ENCODE data around the gene EPC2.

DNA sequence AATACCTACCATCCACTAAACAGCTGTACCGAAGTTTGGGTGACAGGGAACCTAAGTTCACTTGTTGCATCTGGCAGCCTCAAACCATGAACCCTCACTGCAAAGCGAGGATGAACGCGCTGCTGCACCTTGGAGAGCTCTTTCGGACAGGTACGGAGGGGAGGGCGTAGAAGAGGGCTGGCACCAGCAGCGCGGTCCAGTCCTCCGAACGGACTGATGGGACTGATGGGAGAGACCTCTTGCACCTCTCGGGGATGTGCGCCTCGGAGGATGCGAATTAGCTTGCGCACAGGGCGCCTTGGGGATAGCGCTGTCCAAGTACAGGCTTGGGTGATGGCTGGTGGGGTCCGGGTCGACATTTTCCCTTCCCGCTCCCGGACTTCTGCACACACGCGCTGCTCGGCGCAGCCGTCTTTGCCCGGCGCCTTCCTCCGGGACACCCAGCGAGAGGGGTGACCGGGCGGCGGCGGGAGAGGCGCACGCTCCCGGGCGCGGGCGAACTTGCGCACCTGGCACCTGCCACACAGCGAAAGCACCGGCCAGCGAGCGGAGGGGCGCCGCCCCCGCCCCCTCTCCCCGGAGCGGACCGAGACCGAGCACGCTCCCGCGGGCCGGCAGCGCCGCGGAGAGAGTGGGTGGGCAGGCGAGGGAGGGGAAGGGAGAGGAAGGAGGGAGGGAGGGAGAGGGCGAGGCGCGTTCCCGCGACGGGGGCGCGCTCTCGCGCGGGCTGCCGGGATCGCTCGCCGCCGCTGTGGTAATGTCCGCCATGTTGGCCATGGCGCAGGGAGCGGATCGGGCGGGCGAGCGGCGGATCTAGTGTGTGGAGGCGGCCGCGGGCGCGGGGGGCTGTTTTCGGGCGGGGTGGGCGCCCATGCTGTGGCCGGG, at the start of gene EPC2:
- TF ChIP-seq, protein P1, sequence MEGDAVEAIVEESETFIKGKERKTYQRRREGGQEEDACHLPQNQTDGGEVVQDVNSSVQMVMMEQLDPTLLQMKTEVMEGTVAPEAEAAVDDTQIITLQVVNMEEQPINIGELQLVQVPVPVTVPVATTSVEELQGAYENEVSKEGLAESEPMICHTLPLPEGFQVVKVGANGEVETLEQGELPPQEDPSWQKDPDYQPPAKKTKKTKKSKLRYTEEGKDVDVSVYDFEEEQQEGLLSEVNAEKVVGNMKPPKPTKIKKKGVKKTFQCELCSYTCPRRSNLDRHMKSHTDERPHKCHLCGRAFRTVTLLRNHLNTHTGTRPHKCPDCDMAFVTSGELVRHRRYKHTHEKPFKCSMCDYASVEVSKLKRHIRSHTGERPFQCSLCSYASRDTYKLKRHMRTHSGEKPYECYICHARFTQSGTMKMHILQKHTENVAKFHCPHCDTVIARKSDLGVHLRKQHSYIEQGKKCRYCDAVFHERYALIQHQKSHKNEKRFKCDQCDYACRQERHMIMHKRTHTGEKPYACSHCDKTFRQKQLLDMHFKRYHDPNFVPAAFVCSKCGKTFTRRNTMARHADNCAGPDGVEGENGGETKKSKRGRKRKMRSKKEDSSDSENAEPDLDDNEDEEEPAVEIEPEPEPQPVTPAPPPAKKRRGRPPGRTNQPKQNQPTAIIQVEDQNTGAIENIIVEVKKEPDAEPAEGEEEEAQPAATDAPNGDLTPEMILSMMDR (IDR thresholded peaks at IDR 0.05; ENCODE audit: low read length), result no peak
- TF ChIP-seq EZH2phosphoT487 (IDR thresholded peaks at IDR 0.05; ENCODE audit: low read length), result no peak

All from MM.1S (cell line).